Kidney (tissue), 14 donors: Measurements from ENCODE around the gene INTS3. TPM values are rescaled to one million over a fixed set of nuclear protein-coding genes. Genes with fewer than 3 reads are reported as not detected.

Source experiments
- DNase-seq, 5 donors: peaks; one replicate each; pipeline ENCODE4 v3.0.0-alpha.2; 2013 to 2020
- FAIRE-seq: peaks from 2 replicates; lab custom pipeline; 2012; peaks lifted over from hg19 to GRCh38; lab: Jason Lieb, UNC
- H3K27ac ChIP-seq, 2 donors: one replicate each; pipeline ENCODE4 v1.7.0; 2013; ENCODE audit warnings: low read depth in 2 of 2, low read length in 2 of 2, inconsistent platforms in 1 of 2
- H3K27me3 ChIP-seq: one replicate; pipeline ENCODE4 v1.7.1; 2013; ENCODE audit warnings: low read length, inconsistent platforms; ENCODE audit not compliant: control insufficient read depth, insufficient read depth
- H3K36me3 ChIP-seq, 3 donors: one replicate each; pipeline versions ENCODE4 v1.7.0 to v1.7.1; 2013; ENCODE audit warnings: low read length in 3 of 3, control low read depth in 1 of 3, inconsistent platforms in 1 of 3; ENCODE audit not compliant: insufficient read depth in 3 of 3, control insufficient read depth in 2 of 3
- H3K4me1 ChIP-seq, 3 donors: one replicate each; pipeline versions ENCODE4 v1.7.0 to v1.7.1; 2013; ENCODE audit warnings: low read length in 3 of 3, inconsistent platforms in 1 of 3, low read depth in 1 of 3; ENCODE audit not compliant: control insufficient read depth in 2 of 3, insufficient read depth in 2 of 3
- H3K4me3 ChIP-seq, 3 donors: one replicate each; pipeline versions ENCODE4 v1.7.0 to v1.8.1; 2013; ENCODE audit warnings: low read length in 3 of 3, control low read depth in 1 of 3, inconsistent platforms in 1 of 3
- H3K9ac ChIP-seq, 3 donors: one replicate each; pipeline versions ENCODE4 v1.7.0 to v1.7.1; 2013; ENCODE audit warnings: low read length in 3 of 3, control low read depth in 1 of 3, inconsistent platforms in 1 of 3
- H3K9me3 ChIP-seq, 3 donors: one replicate each; pipeline versions ENCODE4 v1.7.0 to v1.7.1; 2013; ENCODE audit warnings: low read length in 3 of 3, control low read depth in 1 of 3, inconsistent platforms in 1 of 3; ENCODE audit not compliant: control insufficient read depth in 2 of 3, insufficient read depth in 1 of 3
- intact Hi-C: fragments of 100-400 bp; cut with DNase I; formaldehyde crosslinking; loops from one replicate; pipeline ENCODE4 v1.11.1; 2022
- polyA plus RNA-seq: library from polyadenylated mRNA; stranded (reverse); fragments of 350-450 nt; fragmentation: Illumina TruSeq; extraction: RNeasy Lipid Tissue Mini Kit (QIAGEN cat#74804); gene quantifications from one replicate; pipeline ENCODE4 v1.2.3, GENCODE V29; 2014; ENCODE audit warnings: low read depth, low replicate concordance; ENCODE audit not compliant: insufficient read depth
- total RNA-seq: library from RNA; stranded (reverse); fragmentation: NEBNext Ultra II Directional; extraction: Animal tissue kit (Norgen Biotek cat#: 25700); gene quantifications from one replicate; pipeline ENCODE4 v1.2.1, GENCODE V29; 2021
- TF ChIP-seq, protein P1 (sequence below): IDR thresholded peaks from 3 replicates; pipeline ENCODE4 v1.5.1; 2012; ENCODE audit warnings: mild to moderate bottlenecking, moderate library complexity, borderline replicate concordance; ENCODE audit not compliant: insufficient read depth; ENCODE audit errors: extremely low read depth
- donor health status: control.
- donor health status: control.
- donor health status: control.
- donor health status: control.
- donor health status: control.
- donor health status: DM: yes; HTN: yes; CAD: no.
- donor health status: Normal renal cell carcinoma (clear cell type).

Gene INTS3
- total and polyA plus RNA-seq, 2 donors from 2014 or later, result 42.7 to 74.8 TPM

DNA sequence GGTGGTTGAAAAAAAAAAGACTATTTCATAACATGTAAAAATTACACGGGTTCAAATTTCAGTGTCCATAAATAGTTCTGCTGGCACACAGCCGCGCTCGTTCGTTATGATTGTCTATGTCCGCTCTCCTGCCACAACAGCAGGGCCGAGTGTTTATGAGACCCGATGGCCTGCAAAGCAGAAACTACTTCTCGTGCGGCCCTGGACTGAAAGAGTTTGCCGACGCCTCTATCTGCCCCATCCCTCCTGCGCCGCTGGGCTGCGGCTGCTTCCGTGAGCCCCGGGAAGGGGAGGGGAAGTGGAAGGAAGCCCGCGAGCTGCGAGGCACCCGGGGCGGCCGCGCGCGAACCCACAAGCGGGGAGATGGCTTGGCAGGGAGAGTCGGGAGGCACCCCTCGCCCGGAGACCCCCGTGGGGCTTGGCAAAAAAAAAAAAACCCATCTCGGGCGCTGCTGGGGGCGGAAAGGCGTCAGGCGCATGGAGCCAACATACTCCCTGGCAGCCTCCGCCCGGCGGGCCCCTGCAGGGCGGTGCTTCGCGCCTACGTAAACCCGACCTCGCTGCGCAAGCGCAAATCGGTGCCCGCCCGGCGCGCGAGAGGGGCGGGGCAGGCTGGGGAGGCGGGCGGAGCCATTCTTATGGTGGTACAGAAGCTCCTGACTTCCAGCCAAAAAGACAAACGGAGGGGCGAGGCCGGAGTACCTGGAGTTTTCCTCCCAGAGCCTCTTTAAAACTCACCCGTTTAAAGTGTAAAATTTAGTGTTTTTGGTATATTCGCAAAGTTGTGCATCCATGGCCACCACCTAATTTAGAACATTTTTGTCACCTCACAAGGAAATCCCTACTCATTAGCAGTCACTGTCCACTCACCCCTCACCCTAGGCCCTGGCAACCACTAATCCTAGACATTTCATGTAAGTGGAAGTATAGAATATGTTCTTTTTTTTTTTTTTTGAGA, 55.7 kb downstream of the INTS3 start:
- Histone ChIP-seq H3K4me1 (peaks cover 0 to 20% (median 4%) of the 10 kb centered on the region in 3 donors), H3K9me3 (no peaks in the 10 kb centered on the region), H3K4me3 (peak overlapping the region; percentile 64 to 76 (median 74)), H3K27me3 (no peaks in the 10 kb centered on the region), H3K9ac (peak overlapping the region; percentile 72 to 91 (median 80)), H3K36me3 (no peaks in the 10 kb centered on the region), H3K27ac (peak overlapping the region; percentile 93 to 98)
- TF ChIP-seq, protein P1, sequence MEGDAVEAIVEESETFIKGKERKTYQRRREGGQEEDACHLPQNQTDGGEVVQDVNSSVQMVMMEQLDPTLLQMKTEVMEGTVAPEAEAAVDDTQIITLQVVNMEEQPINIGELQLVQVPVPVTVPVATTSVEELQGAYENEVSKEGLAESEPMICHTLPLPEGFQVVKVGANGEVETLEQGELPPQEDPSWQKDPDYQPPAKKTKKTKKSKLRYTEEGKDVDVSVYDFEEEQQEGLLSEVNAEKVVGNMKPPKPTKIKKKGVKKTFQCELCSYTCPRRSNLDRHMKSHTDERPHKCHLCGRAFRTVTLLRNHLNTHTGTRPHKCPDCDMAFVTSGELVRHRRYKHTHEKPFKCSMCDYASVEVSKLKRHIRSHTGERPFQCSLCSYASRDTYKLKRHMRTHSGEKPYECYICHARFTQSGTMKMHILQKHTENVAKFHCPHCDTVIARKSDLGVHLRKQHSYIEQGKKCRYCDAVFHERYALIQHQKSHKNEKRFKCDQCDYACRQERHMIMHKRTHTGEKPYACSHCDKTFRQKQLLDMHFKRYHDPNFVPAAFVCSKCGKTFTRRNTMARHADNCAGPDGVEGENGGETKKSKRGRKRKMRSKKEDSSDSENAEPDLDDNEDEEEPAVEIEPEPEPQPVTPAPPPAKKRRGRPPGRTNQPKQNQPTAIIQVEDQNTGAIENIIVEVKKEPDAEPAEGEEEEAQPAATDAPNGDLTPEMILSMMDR, result peak; percentile 5
- FAIRE-seq (no peak), DNase-seq (peak; percentile 92 to 97 (median 96))
- intact Hi-C loops, result no loop called here

DNA sequence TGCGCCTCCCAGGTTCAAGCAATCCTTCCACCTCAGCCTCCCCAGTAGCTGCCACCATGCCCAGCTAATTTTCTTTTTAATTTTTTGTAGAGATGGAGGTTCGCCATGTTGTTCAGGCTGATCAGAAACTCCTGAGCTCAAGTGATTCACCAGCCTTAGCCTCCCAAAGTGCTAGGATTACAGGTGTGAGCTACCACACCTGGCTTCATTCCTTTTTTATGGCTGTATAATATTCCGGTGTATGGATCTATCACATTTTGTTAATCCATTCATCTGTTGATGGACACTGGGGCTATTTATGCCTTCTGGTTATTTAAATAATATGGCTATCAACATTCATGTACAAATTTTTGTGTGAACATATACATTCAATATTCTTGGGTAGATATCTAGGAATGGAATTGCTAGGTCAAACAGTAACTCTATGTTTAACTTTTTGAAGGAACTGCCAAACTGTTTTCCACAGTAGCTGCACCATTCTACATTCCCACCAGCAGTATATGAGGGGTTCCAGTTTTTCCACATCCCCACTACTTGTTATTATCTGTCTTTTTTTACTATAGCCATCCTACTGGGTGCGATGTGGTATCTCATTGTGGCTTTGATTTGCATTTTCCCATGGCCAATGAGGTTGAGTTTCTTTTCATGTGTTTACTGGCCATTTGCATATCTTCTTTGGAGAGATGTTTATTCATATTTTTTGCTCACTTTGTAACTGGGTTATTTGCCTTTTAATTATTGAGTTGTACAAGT, 58.4 kb downstream of the INTS3 start:
- intact Hi-C loops, result no loop called here
- FAIRE-seq, result no peak
- no peak for DNase-seq

DNA sequence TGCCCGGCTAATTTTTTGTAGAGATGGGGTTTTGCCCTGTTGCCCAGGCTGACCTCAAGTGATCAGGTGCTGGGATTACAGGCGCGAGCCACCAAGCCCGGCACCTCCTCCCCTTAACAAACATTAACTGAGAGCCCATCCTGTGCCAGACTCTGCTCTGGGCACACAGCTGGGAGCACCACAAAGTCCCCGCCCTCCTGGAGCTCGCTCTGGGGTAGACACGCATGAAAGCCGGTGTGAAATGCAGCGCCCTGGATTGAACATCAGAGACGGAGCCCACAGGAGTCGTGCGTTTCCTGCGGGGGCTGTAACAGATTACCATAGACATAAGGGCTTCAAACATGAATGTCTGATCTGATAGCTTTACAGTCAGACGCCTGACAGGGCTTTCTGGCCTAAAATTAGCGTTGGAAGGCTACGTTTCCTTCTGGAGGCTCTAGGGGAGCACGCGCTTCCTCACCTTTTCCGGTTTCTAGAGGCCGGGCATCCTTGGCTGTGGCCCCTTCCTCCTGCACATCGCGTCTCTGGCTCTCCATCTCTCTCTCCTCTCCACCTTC, 61.7 kb downstream of the INTS3 start:
- H3K4me1 ChIP-seq, result peaks cover 4 to 9% (median 7%) of the 10 kb centered on the region in 3 donors
- H3K27ac ChIP-seq, result peak overlapping the region; percentile 80 to 82
- TF ChIP-seq, protein P1, result no peak
- no peaks in the 10 kb centered on the region for H3K27me3 ChIP-seq
- FAIRE-seq (no peak), DNase-seq (peak in 4 of 5 donors; percentile 41 to 81 (median 65))
- H3K4me3 ChIP-seq, result peak overlapping the region in 2 of 3 donors; percentile 47 to 48
- no peaks in the 10 kb centered on the region for H3K36me3 ChIP-seq
- H3K9me3 ChIP-seq, result no peaks in the 10 kb centered on the region
- intact Hi-C loops, result loop anchor here (10.0 kb wide), 1 partner anchor 195 kb away; the partner anchor contains the start of gene RAB13
- peak overlapping the region; percentile 22 to 71 (median 37) for H3K9ac ChIP-seq

More for the DNA sequence above, 58.4 kb downstream of the INTS3 start:
- TF ChIP-seq, protein P1, result no peak
- no peak overlapping the region for H3K4me3 ChIP-seq
- H3K36me3 ChIP-seq, result no peaks in the 10 kb centered on the region
- no peaks in the 10 kb centered on the region for H3K9me3 ChIP-seq
- peaks cover 4 to 14% (median 11%) of the 10 kb centered on the region in 3 donors for H3K4me1 ChIP-seq
- no peak overlapping the region for H3K27ac ChIP-seq
- no peak overlapping the region for H3K9ac ChIP-seq
- H3K27me3 ChIP-seq, result no peaks in the 10 kb centered on the region
